K562 (cell line): ENCODE measurements around the gene CERCAM. TPM values are rescaled to one million over a fixed set of nuclear protein-coding genes. Genes with fewer than 3 reads are reported as not detected.

Experiments
- ARID1B ChIP-seq: fragments of 450-650 bp; IDR thresholded peaks from 2 replicates; pipeline ENCODE4 v1.6.1; 2016; ENCODE audit warnings: antibody characterized with exemption, mild to moderate bottlenecking, inconsistent platforms
- CC2D1A ChIP-seq: fragments of 450-650 bp; IDR thresholded peaks from 2 replicates; pipeline ENCODE4 v1.6.1; 2017; ENCODE audit warnings: mild to moderate bottlenecking
- DACH1 ChIP-seq: fragments of 450-650 bp; IDR thresholded peaks from 2 replicates; pipeline ENCODE4 v1.6.1; 2018; ENCODE audit not compliant: partially characterized antibody
- FOXJ3 ChIP-seq: sonication (generic); formaldehyde crosslinking; IDR thresholded peaks from 2 replicates; pipeline ENCODE4 v1.4.0; 2020; ENCODE audit warnings: mild to moderate bottlenecking, missing genetic modification reagents
- GTF2A2 ChIP-seq: IDR thresholded peaks from 2 replicates; pipeline ENCODE4 v1.6.1; 2016; ENCODE audit warnings: mild to moderate bottlenecking, missing genetic modification characterization, missing compliant biosample characterization
- IRF2 ChIP-seq: sonication (generic); formaldehyde crosslinking; IDR thresholded peaks from 2 replicates; pipeline ENCODE4 v1.8.1; 2022; ENCODE audit warnings: mild to moderate bottlenecking, missing genetic modification reagents
- KLF13 ChIP-seq: fragments of 450-650 bp; IDR thresholded peaks from 2 replicates; pipeline ENCODE4 v1.6.1; 2016; ENCODE audit warnings: missing genetic modification characterization, low read depth, mild to moderate bottlenecking, missing compliant biosample characterization, moderate library complexity, borderline replicate concordance
- MLX ChIP-seq, 2 experiments: fragments of 450-650 bp in 1 of 2; sonication (generic) in 1 of 2; formaldehyde crosslinking; conservative IDR thresholded peaks; 2 replicates each; pipeline versions ENCODE4 v1.4.0 to v1.8.1; 2020 to 2022; ENCODE audit warnings: mild to moderate bottlenecking in 1 of 2, missing genetic modification reagents in 1 of 2
- NFE2 ChIP-seq: IDR thresholded peaks from 2 replicates; pipeline ENCODE4 v1.6.1; 2014; ENCODE audit warnings: antibody characterized with exemption, low read depth
- NFXL1 ChIP-seq: fragments of 450-650 bp; formaldehyde crosslinking; IDR thresholded peaks from 2 replicates; pipeline ENCODE4 v1.4.0; 2021; ENCODE audit warnings: mild to moderate bottlenecking
- POLR2B ChIP-seq: fragments of 450-650 bp; IDR thresholded peaks from 2 replicates; pipeline ENCODE4 v1.6.1; 2018; ENCODE audit warnings: low read depth; ENCODE audit not compliant: partially characterized antibody
- PURB ChIP-seq: sonication (generic); formaldehyde crosslinking; IDR thresholded peaks from 2 replicates; pipeline ENCODE4 v1.9.0; 2021; ENCODE audit warnings: low read depth, mild to moderate bottlenecking, missing genetic modification reagents
- SIN3A ChIP-seq, 2 experiments: fragments of 150-350 bp in 1 of 2; IDR thresholded peaks; 2 replicates each; pipeline ENCODE4 v1.6.1; 2011 to 2016; ENCODE audit warnings: borderline replicate concordance in 2 of 2, low read depth in 2 of 2, low read length in 2 of 2, mild to moderate bottlenecking in 2 of 2, moderate library complexity in 2 of 2; ENCODE audit not compliant: control insufficient read depth in 1 of 2
- SMAD2 ChIP-seq: fragments of 150-350 bp; IDR thresholded peaks from 2 replicates; pipeline ENCODE4 v1.6.1; 2014; ENCODE audit warnings: low read depth, mild to moderate bottlenecking, low read length
- SRSF7 ChIP-seq: fragments of 200-400 bp; formaldehyde crosslinking; optimal IDR thresholded peaks from 2 replicates; pipeline ENCODE3; 2017; ENCODE audit warnings: mild to moderate bottlenecking, low read depth, low read length
- STAT5B ChIP-seq: fragments of 250-450 bp; sonication (Bioruptor Pico); IDR thresholded peaks from 2 replicates; pipeline ENCODE4 v1.8.0; 2021; ENCODE audit warnings: mild to moderate bottlenecking, inconsistent platforms
- THRAP3 ChIP-seq: fragments of 450-650 bp; IDR thresholded peaks from 2 replicates; pipeline ENCODE4 v1.6.1; 2016; ENCODE audit warnings: mild to moderate bottlenecking, inconsistent platforms, borderline replicate concordance
- ZBTB33 ChIP-seq: sonication (generic); formaldehyde crosslinking; IDR thresholded peaks from 2 replicates; pipeline ENCODE4 v1.8.1; 2023; ENCODE audit warnings: mild to moderate bottlenecking, missing genetic modification reagents
- ZFP1 ChIP-seq: fragments of 450-650 bp; formaldehyde crosslinking; IDR thresholded peaks from 2 replicates; pipeline ENCODE4 v1.4.0; 2020; ENCODE audit warnings: mild to moderate bottlenecking, mixed read lengths
- ZNF12 ChIP-seq: sonication (generic); formaldehyde crosslinking; IDR thresholded peaks from 2 replicates; pipeline ENCODE4 v1.4.0; 2020; ENCODE audit warnings: mild to moderate bottlenecking, missing genetic modification reagents
- ZNF133 ChIP-seq: fragments of 250-450 bp; sonication (Bioruptor Pico); IDR thresholded peaks from 2 replicates; pipeline ENCODE4 v1.4.0; 2020; ENCODE audit warnings: mild to moderate bottlenecking
- ZNF24 ChIP-seq: fragments of 450-650 bp; IDR thresholded peaks from 2 replicates; pipeline ENCODE4 v1.6.1; 2016
- ZNF311 ChIP-seq: fragments of 250-450 bp; sonication (Bioruptor Pico); IDR thresholded peaks from 2 replicates; pipeline ENCODE4 v1.4.0; 2020; ENCODE audit warnings: mild to moderate bottlenecking, moderate library complexity
- ZNF316 ChIP-seq: fragments of 450-650 bp; IDR thresholded peaks from 2 replicates; pipeline ENCODE4 v1.6.1; 2016
- ZNF507 ChIP-seq: conservative IDR thresholded peaks from 2 replicates; pipeline ENCODE4 v1.6.1; 2017; ENCODE audit warnings: missing genetic modification characterization, missing compliant biosample characterization
- polyA plus RNA-seq, 8 experiments: library from polyadenylated mRNA; depleted of rRNA in 4 of 8; stranded (reverse) in 5 of 8; unstranded in 3 of 8; fragments of >200 nt; fragmentation: Nextera tagmentation in 2 of 8; fragmentation: Illumina TruSeq in 1 of 8; extraction: Ambion mirVana in 2 of 8; extraction: Trizol in 1 of 8; gene quantifications; 2 replicates each; pipeline versions ENCODE4 v1.2.1 to v1.2.3, GENCODE V29; 2011 to 2014; ENCODE audit warnings: inconsistent platforms in 1 of 8, missing spikeins in 1 of 8
- total RNA-seq, 7 experiments: library from RNA; depleted of rRNA in 6 of 7; stranded (reverse); fragments of >200 nt in 6 of 7; fragmentation: Illumina TruSeq in 2 of 7; extraction: Trizol in 2 of 7; gene quantifications; 2 replicates each; pipeline versions ENCODE4 v1.2.1 to v1.2.3, GENCODE V29; 2011 to 2021; ENCODE audit warnings: low replicate concordance in 1 of 7
- TF ChIP-seq, protein P1 (sequence below): fragments of 200-800 bp; sonication (Bioruptor generic); IDR thresholded peaks from 2 replicates; pipeline ENCODE4 v1.6.1; 2017; ENCODE audit warnings: missing genetic modification characterization, missing compliant biosample characterization
- TF ChIP-seq, protein P2 (sequence below): sonication (generic); formaldehyde crosslinking; IDR thresholded peaks from 2 replicates; pipeline ENCODE4 v1.8.0; 2022; ENCODE audit warnings: mild to moderate bottlenecking, missing genetic modification reagents

CERCAM gene
- total and polyA plus RNA-seq, 9 of the 15 experiments (the other 6 are each of a cell fraction or from before 2014, with no cell fraction given): 0.75 to 24.0 (median 18.0) TPM

- TF ChIP-seq, protein P1, sequence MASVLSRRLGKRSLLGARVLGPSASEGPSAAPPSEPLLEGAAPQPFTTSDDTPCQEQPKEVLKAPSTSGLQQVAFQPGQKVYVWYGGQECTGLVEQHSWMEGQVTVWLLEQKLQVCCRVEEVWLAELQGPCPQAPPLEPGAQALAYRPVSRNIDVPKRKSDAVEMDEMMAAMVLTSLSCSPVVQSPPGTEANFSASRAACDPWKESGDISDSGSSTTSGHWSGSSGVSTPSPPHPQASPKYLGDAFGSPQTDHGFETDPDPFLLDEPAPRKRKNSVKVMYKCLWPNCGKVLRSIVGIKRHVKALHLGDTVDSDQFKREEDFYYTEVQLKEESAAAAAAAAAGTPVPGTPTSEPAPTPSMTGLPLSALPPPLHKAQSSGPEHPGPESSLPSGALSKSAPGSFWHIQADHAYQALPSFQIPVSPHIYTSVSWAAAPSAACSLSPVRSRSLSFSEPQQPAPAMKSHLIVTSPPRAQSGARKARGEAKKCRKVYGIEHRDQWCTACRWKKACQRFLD (CRISPR knock-in tag): no peak
- TF ChIP-seq NFXL1 (CRISPR knock-in tag) (no peak), NFE2 (no peak), ZNF12 (CRISPR knock-in tag) (no peak), STAT5B (no peak), ZBTB33 (CRISPR knock-in tag) (0 out of 2 replicates have a peak, but pooled peaks have one; percentile 45), GTF2A2 (tag) (no peak), POLR2B (peak; percentile 49), ZNF133 (CRISPR knock-in tag) (no peak), PURB (CRISPR knock-in tag) (no peak), SMAD2 (no peak), SRSF7 (no peak), KLF13 (tag) (no peak), ZFP1 (CRISPR knock-in tag) (no peak), MLX (CRISPR knock-in tag; conservative IDR thresholded peaks at IDR 0.05) (no peak), FOXJ3 (CRISPR knock-in tag) (no peak), ZNF24 (0 out of 2 replicates have a peak, but pooled peaks have one; percentile 26), IRF2 (CRISPR knock-in tag) (no peak), ZNF316 (no peak), SIN3A (IDR thresholded peaks at IDR 0.05; ENCODE audit: borderline replicate concordance in 2 of 2, control insufficient read depth in 1 of 2, low read depth in 2 of 2, low read length in 2 of 2) (peak; percentile 96 to 97), CC2D1A (no peak), DACH1 (no peak), ZNF507 (no peak), ARID1B (no peak), ZNF311 (CRISPR knock-in tag) (no peak), THRAP3 (no peak)
- TF ChIP-seq, protein P2, sequence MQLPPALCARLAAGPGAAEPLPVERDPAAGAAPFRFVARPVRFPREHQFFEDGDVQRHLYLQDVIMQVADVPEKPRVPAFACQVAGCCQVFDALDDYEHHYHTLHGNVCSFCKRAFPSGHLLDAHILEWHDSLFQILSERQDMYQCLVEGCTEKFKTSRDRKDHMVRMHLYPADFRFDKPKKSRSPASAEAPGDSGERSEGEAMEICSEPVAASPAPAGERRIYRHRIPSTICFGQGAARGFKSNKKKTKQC: no peak
Measured at GRCh38 chr9:128455849-128456612, 35.4 kb downstream of the CERCAM start, which contains the start of gene ODF2 (continued).
